ENCODE data around the gene CFAP58.

Gene CFAP58

GRCh38 chr10:104387130-104387888 is 33.7 kb downstream of the CFAP58 start:
- DNase-seq: no peak

- no peak for DNase-seq
Measured at GRCh38 chr10:104388830-104389229, 35.2 kb downstream of the CFAP58 start.

- DNase-seq: no peak
Measured at GRCh38 chr10:104391150-104391968, 37.7 kb downstream of the CFAP58 start.

- DNase-seq: no peak
Measured at GRCh38 chr10:104391969-104392296, 38.3 kb downstream of the CFAP58 start.

GRCh38 chr10:104393387-104393786 is 39.8 kb downstream of the CFAP58 start:
- DNase-seq: no peak

- DNase-seq: no peak
Measured at GRCh38 chr10:104396581-104396980, 42.9 kb downstream of the CFAP58 start.

- DNase-seq: no peak
Measured at GRCh38 chr10:104403636-104404035, 50.0 kb downstream of the CFAP58 start.

- DNase-seq: no peak
Measured at GRCh38 chr10:104406715-104407650, 53.4 kb downstream of the CFAP58 start.

- no peak for DNase-seq
Measured at GRCh38 chr10:104413528-104413927, 59.9 kb downstream of the CFAP58 start.

- DNase-seq: no peak
Measured at GRCh38 chr10:104415526-104416165, 62.0 kb downstream of the CFAP58 start.

- no peak for DNase-seq
Measured at GRCh38 chr10:104416851-104417250, 63.2 kb downstream of the CFAP58 start.

GRCh38 chr10:104417637-104418292 is 64.1 kb downstream of the CFAP58 start:
- DNase-seq: no peak

GRCh38 chr10:104424719-104425118 is 71.1 kb downstream of the CFAP58 start:
- DNase-seq: no peak

- no peak for DNase-seq
Measured at GRCh38 chr10:104427989-104428388, 74.4 kb downstream of the CFAP58 start.

GRCh38 chr10:104429846-104430245 is 76.2 kb downstream of the CFAP58 start:
- no peak for DNase-seq

- no peak for DNase-seq
Measured at GRCh38 chr10:104430360-104430759, 76.7 kb downstream of the CFAP58 start.

- no peak for DNase-seq
Measured at GRCh38 chr10:104433669-104434068, 80.0 kb downstream of the CFAP58 start.

GRCh38 chr10:104434601-104435000 is 81.0 kb downstream of the CFAP58 start:
- no peak for DNase-seq

- no peak for DNase-seq
Measured at GRCh38 chr10:104435822-104436221, 82.2 kb downstream of the CFAP58 start.

- DNase-seq: no peak
Measured at GRCh38 chr10:104437226-104437625, 83.6 kb downstream of the CFAP58 start.

- no peak for DNase-seq
Measured at GRCh38 chr10:104440221-104440620, 86.6 kb downstream of the CFAP58 start.

- no peak for DNase-seq
Measured at GRCh38 chr10:104441329-104442000, 87.8 kb downstream of the CFAP58 start.
